Right ventricle myocardium inferior (tissue), 1 donor: ENCODE data around the gene UGT2A1. TPM values are rescaled to one million over a fixed set of nuclear protein-coding genes. Genes with fewer than 3 reads are reported as not detected.

Source experiments
- ATAC-seq: fragments of 200-7000 bp; cut with Tn5 transposase; one replicate; pipeline ENCODE4 v1.9.1; 2020; ENCODE audit warnings: mild to moderate bottlenecking, moderate library complexity
- DNase-seq: peaks from one replicate; pipeline ENCODE4 v3.0.0; 2021; ENCODE audit errors: missing footprints
- intact Hi-C: fragments of 100-400 bp; cut with DNase I; formaldehyde crosslinking; loops from one replicate; pipeline ENCODE4 v1.11.0; 2022
- total RNA-seq: library from RNA; stranded (reverse); fragmentation: NEBNext Ultra II Directional; extraction: Animal tissue kit (Norgen Biotek cat#: 25700); gene quantifications from one replicate; pipeline ENCODE4 v1.2.1, GENCODE V29; 2021
- donor health status: DM: no; HTN: yes; CAD: no; lungs with severe emphysema.

Gene UGT2A1
- total RNA-seq, 1 donor from 2014 or later = not detected

- DNase-seq = no peak
- intact Hi-C loops = no loop called here
- ATAC-seq = no peak
Observed at GRCh38 chr4:69601065-69601464, 52.0 kb downstream of the UGT2A1 start.

- intact Hi-C loops = no loop called here
- ATAC-seq (no peak), DNase-seq (no peak)
Observed at GRCh38 chr4:69600013-69600412, 53.0 kb downstream of the UGT2A1 start.

DNA sequence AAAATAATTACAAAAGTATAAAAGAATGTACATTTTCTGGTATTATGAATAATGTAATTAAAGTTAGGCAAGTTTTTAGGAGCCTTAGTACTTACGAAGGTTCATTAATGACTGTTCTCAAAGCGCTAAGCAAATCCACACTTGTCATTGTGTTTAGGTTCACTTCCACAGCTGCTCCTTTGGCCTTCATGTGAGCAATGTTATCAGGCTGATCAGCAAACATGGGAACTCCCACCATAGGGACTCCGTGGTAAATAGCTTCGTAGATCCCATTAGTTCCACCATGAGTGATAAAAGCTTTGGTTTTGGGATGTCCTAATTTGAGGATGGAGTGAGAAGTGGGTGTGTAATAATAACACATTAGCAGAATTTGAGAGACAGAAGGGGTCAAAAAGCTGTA, 58.7 kb downstream of the UGT2A1 start:
- ATAC-seq = no peak
- DNase-seq = no peak

GRCh38 chr4:69591364-69591763, 61.7 kb downstream of the UGT2A1 start:
- ATAC-seq (no peak), DNase-seq (no peak)
- intact Hi-C loops = no loop called here

More for the DNA sequence above, 58.7 kb downstream of the UGT2A1 start:
- intact Hi-C loops = no loop called here

DNA sequence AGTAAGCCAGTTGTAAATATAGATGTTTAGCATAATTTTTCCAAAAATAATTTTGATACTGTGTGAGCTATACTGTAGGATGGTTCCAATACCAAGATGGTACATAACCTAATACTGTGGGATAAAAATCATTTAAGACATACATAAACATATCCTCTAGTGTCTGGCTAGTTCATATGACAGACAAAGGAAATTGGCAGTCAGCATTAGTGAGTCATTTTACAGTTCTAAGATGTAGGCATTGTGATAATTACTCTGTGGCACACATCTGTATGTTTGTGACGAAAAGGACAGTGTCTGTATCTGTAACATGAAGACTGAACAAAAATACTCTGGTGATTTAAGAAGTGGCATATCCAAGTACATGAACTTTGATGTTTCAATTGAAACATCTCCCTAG, 63.2 kb downstream of the UGT2A1 start:
- intact Hi-C loops = no loop called here
- DNase-seq (no peak), ATAC-seq (no peak)

DNA sequence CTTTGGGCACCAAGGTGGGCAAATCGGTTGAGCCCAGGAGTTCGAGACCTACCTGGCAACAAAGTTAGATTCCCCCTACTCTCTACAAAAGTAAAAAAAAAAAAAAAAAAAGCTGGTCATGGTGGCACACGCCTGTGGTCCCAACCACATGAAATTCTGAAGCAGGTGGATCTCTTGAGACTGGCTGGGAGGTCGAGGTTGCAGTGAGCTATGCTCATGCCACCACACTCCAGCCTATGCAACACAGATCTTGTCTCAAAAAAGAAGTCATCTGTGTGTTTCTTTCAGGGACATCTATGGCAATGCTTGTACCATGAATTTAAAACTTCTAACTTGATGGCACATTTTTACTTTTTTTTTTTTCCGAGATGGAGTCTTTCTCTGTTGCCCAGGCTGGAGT, 68.9 kb downstream of the UGT2A1 start:
- ATAC-seq (no peak), DNase-seq (no peak)
- intact Hi-C loops = no loop called here

GRCh38 chr4:69583543-69583942, 69.5 kb downstream of the UGT2A1 start:
- DNase-seq (no peak), ATAC-seq (no peak)
- intact Hi-C loops = no loop called here

DNA sequence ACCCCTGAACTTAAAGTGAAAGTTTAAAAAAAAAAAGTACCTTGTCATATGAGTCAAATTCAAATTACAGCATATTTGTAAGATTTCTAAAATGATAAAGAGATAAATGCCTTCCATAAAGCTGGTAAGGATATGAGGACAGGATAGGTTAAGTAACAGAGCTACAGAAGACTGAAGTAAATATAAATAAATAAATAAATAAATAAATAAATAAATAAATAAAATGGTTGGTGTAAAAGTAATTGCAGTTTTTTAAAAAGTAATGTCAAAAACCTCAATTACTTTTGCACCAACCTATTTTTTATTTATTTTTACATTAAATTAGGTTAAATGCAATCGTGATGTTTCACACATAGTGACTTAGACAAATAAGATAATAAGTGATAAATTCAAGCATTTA, 75.8 kb downstream of the UGT2A1 start:
- ATAC-seq (no peak), DNase-seq (no peak)
- intact Hi-C loops = no loop called here

DNA sequence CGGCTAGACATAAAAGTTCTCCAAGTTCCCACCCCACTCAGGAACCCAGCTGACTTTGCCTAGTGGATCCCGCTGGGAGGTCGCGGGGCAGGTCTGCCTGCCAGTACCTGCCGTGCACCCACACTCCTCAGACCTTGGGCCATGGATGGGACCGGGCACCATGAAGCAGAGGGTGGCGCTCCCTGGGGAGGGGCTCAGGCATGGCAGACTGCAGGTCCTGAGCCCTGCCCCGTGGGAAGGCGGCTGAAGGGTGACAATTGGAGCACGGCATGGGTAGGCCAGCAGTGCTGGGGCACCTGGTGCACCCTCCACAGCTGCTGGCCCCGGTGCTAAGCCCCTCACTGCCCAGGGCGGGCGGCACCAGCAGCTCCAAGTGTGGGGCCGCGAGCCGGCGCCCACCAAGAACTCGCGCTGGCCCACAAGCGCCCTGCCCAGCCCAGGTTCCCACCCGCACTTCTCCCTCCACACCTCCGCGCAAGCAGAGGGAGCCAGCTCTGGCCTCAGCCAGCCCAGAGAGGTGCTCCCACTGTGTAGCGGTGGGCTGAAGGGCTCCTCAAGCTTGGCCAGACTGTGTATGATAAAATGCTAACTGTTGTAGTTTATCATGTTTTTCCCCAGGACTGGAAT, 76.7 kb downstream of the UGT2A1 start:
- intact Hi-C loops = no loop called here
- DNase-seq (peak; percentile 64), ATAC-seq (no peak)

GRCh38 chr4:69568787-69569186, 84.3 kb downstream of the UGT2A1 start:
- DNase-seq (no peak), ATAC-seq (no peak)
- intact Hi-C loops = no loop called here

GRCh38 chr4:69563424-69563823, 89.6 kb downstream of the UGT2A1 start:
- no peak for ATAC-seq
- DNase-seq = no peak
- intact Hi-C loops = no loop called here

DNA sequence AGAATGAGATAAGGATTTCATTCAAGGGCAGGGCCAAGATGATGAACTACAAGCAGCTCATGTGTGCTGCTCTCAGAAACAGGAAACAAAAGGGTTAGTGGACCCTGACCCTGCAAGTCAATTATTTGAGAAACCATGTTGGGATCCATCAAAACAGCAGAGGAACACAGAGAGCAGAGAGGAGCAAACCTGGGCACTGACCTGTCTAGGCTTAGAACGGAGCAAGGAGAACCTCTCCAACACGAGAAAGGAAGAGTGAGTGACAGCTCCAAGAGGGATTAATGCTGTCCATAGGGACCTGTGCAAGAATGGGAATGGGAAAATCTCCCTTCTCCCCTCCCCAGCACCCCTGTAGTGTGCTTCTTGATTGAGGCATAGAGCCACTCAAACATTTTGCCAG, 103.4 kb downstream of the UGT2A1 start:
- ATAC-seq (no peak), DNase-seq (no peak)
- intact Hi-C loops = no loop called here

- intact Hi-C loops = no loop called here
- ATAC-seq = no peak
- DNase-seq = no peak
Observed at GRCh38 chr4:69546134-69546765, 106.8 kb downstream of the UGT2A1 start.

Other genes starting within 250 kb of the UGT2A1 start
- gene UGT2B4, start 157.3 kb downstream of the UGT2A1 start, total RNA-seq = not detected
- not detected for gene UGT2A2, start 13.6 kb downstream of the UGT2A1 start, total RNA-seq
- 0.65 TPM for gene SULT1B1, start 107.4 kb upstream of the UGT2A1 start, total RNA-seq
- gene SULT1E1, start 206.9 kb upstream of the UGT2A1 start, total RNA-seq = not detected